Ishikawa (cell line): ENCODE results near the gene SLCO2B1.

ENCODE experiments used
- CEBPB ChIP-seq: IDR thresholded peaks from 2 replicates; pipeline ENCODE4 v1.6.1; 2012
- CREB1 ChIP-seq: IDR thresholded peaks from 2 replicates; pipeline ENCODE4 v1.6.1; 2012; ENCODE audit warnings: low read depth
- EGR1 ChIP-seq: IDR thresholded peaks from 2 replicates; pipeline ENCODE4 v1.6.1; 2012
- EP300 ChIP-seq: IDR thresholded peaks from 2 replicates; pipeline ENCODE4 v1.6.1; 2012; ENCODE audit warnings: borderline replicate concordance
- FOXM1 ChIP-seq: IDR thresholded peaks from 2 replicates; pipeline ENCODE4 v1.6.1; 2012; ENCODE audit warnings: low read depth, borderline replicate concordance
- NFIC ChIP-seq: IDR thresholded peaks from 2 replicates; pipeline ENCODE4 v1.6.1; 2012
- RAD21 ChIP-seq: IDR thresholded peaks from 2 replicates; pipeline ENCODE4 v1.6.1; 2012; ENCODE audit warnings: low read depth
- REST ChIP-seq: IDR thresholded peaks from 2 replicates; pipeline ENCODE4 v1.6.1; 2012; ENCODE audit warnings: low read depth, mild to moderate bottlenecking
- TAF1 ChIP-seq: IDR thresholded peaks from 2 replicates; pipeline ENCODE4 v1.6.1; 2012; ENCODE audit warnings: low read depth, mild to moderate bottlenecking
- TCF12 ChIP-seq: IDR thresholded peaks from 2 replicates; pipeline ENCODE4 v1.6.1; 2012; ENCODE audit warnings: low read depth
- TEAD4 ChIP-seq: IDR thresholded peaks from 2 replicates; pipeline ENCODE4 v1.6.1; 2012
- USF1 ChIP-seq: IDR thresholded peaks from 2 replicates; pipeline ENCODE4 v1.6.1; 2012
- YY1 ChIP-seq: IDR thresholded peaks from 2 replicates; pipeline ENCODE4 v1.6.1; 2012; ENCODE audit warnings: low read depth
- ZBTB7A ChIP-seq: IDR thresholded peaks from 2 replicates; pipeline ENCODE4 v1.6.1; 2012; ENCODE audit warnings: low read depth
- TF ChIP-seq, protein P1 (sequence below): IDR thresholded peaks from 2 replicates; pipeline ENCODE4 v1.6.1; 2012

Gene SLCO2B1

GRCh38 chr11:75160880-75161279 is 10.0 kb downstream of the SLCO2B1 start:
- TF ChIP-seq EGR1 (no peak), CREB1 (no peak)

DNA sequence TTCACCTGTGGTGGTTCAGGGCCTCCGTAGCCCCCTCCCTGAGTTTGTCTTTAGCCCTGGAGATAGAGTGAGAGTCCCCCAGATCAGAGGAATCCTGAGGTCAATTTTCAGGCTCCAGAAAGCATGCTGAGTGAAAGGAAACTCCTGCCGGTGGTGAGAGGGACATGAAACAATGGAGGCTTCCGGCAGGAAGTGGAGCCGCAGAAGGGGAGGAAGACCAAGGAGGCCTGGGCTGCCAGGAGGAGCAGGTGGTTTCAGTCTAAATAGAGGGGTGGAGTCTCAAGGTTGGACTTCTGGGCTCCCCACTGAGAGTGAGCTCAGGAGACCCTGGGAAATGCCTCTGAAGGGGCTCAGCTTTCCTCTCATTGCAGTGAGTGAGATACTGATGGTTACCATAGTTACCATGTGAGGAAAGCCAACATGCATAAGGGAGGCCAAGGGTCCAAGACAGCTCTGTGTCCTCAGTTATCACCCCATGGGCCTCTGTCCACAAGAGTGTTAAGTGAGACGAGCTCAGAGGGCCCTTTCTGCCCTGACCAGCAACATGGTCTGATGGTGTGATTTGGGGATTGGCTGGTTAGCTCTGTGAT is 10.7 kb downstream of the SLCO2B1 start:
- TF ChIP-seq REST = no peak
- TF ChIP-seq RAD21 = no peak
- TF ChIP-seq EP300 = no peak
- TF ChIP-seq USF1 = no peak
- TF ChIP-seq, protein P1, sequence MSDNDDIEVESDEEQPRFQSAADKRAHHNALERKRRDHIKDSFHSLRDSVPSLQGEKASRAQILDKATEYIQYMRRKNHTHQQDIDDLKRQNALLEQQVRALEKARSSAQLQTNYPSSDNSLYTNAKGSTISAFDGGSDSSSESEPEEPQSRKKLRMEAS = no peak
- TF ChIP-seq EGR1 = no peak
- TF ChIP-seq NFIC = no peak
- no peak for TF ChIP-seq ZBTB7A
- TF ChIP-seq YY1 = no peak
- no peak for TF ChIP-seq CEBPB
- no peak for TF ChIP-seq CREB1
- TF ChIP-seq TAF1 = no peak
- no peak for TF ChIP-seq TEAD4
- no peak for TF ChIP-seq TCF12
- TF ChIP-seq FOXM1 = no peak

- TF ChIP-seq EP300 (no peak), RAD21 (no peak), CEBPB (no peak), YY1 (no peak), ZBTB7A (no peak), TAF1 (no peak), EGR1 (no peak), TEAD4 (no peak), NFIC (no peak), FOXM1 (no peak)
- TF ChIP-seq, protein P1 = no peak
Measured at GRCh38 chr11:75162954-75163353, 12.0 kb downstream of the SLCO2B1 start.

- TF ChIP-seq FOXM1 (no peak), TCF12 (no peak), NFIC (no peak), YY1 (no peak), EP300 (no peak), EGR1 (no peak), RAD21 (no peak), ZBTB7A (no peak), CREB1 (no peak), TEAD4 (no peak), REST (no peak), TAF1 (no peak), USF1 (no peak), CEBPB (no peak)
- TF ChIP-seq, protein P1 = no peak
Measured at GRCh38 chr11:75163921-75164849, 13.3 kb downstream of the SLCO2B1 start.

GRCh38 chr11:75165721-75166120 is 14.8 kb downstream of the SLCO2B1 start:
- TF ChIP-seq, protein P1 = no peak
- TF ChIP-seq ZBTB7A (no peak), REST (no peak), USF1 (no peak), CREB1 (no peak), TAF1 (no peak), NFIC (no peak), YY1 (no peak), CEBPB (no peak), EP300 (no peak), TCF12 (no peak), TEAD4 (no peak), EGR1 (no peak), FOXM1 (no peak), RAD21 (no peak)
